Keratinocyte (primary cell): ENCODE measurements around the gene PIP5K1A. TPM values are rescaled to one million over a fixed set of nuclear protein-coding genes. Genes with fewer than 3 reads are reported as not detected.
A peak's percentile ranks its signal among the peaks of the same experiment; 100 is the strongest.

Experiments used
- DNase-seq: peaks from one replicate; pipeline ENCODE4 v3.0.0-alpha.2; 2011; ENCODE audit warnings: low read depth, missing footprints, low spot score
- FAIRE-seq: peaks from 2 replicates; lab custom pipeline; 2011; peaks lifted over from hg19 to GRCh38; lab: Jason Lieb, UNC
- H2AFZ ChIP-seq: 2 replicates; pipeline ENCODE4 v1.6.0; 2012; ENCODE audit warnings: low read length, control low read depth, inconsistent platforms; ENCODE audit not compliant: control insufficient read depth
- H3K27ac ChIP-seq: 2 replicates; pipeline ENCODE4 v1.5.1; 2011; ENCODE audit warnings: low read length; ENCODE audit not compliant: control insufficient read depth, insufficient read depth
- H3K27me3 ChIP-seq: 3 replicates; pipeline ENCODE4 v1.6.0; 2011; ENCODE audit warnings: low read length; ENCODE audit not compliant: control insufficient read depth, insufficient read depth; ENCODE audit errors: extremely low read depth
- H3K36me3 ChIP-seq, 2 experiments: 2 replicates in 1 of 2; 3 replicates in 1 of 2; pipeline ENCODE4 v1.5.1; 2011; ENCODE audit warnings: low read length in 2 of 2, mild to moderate bottlenecking in 1 of 2; ENCODE audit not compliant: control insufficient read depth in 2 of 2, insufficient read depth in 2 of 2; ENCODE audit errors: extremely low read depth in 1 of 2
- H3K4me1 ChIP-seq: 3 replicates; pipeline ENCODE4 v1.5.1; 2011; ENCODE audit warnings: low read length; ENCODE audit not compliant: control insufficient read depth, insufficient read depth; ENCODE audit errors: extremely low read depth
- H3K4me2 ChIP-seq: 3 replicates; pipeline ENCODE4 v1.6.0; 2011; ENCODE audit warnings: low read depth, low read length; ENCODE audit not compliant: control insufficient read depth, insufficient read depth; ENCODE audit errors: extremely low read depth
- H3K4me3 ChIP-seq, 3 experiments: fragments of 200-600 bp in 1 of 3; sonication (generic) in 1 of 3; 2 replicates in 2 of 3; 3 replicates in 1 of 3; pipeline ENCODE4 v1.5.1; 2011 to 2016; ENCODE audit warnings: low read length in 3 of 3, mild to moderate bottlenecking in 3 of 3, control low read depth in 2 of 3, inconsistent platforms in 1 of 3, low read depth in 1 of 3, mixed read lengths in 1 of 3, mixed run types in 1 of 3, moderate library complexity in 1 of 3; ENCODE audit not compliant: control insufficient read depth in 2 of 3, insufficient read depth in 2 of 3; ENCODE audit errors: extremely low read depth in 1 of 3
- H3K79me2 ChIP-seq: 2 replicates; pipeline ENCODE4 v1.6.0; 2012; ENCODE audit warnings: low read length; ENCODE audit not compliant: control insufficient read depth, insufficient read depth
- H3K9ac ChIP-seq: 3 replicates; pipeline ENCODE4 v1.6.0; 2011; ENCODE audit warnings: low read length; ENCODE audit not compliant: control insufficient read depth, insufficient read depth; ENCODE audit errors: extremely low read depth
- H3K9me1 ChIP-seq: 3 replicates; pipeline ENCODE4 v1.6.0; 2011; ENCODE audit warnings: low read length; ENCODE audit not compliant: control insufficient read depth, insufficient read depth; ENCODE audit errors: extremely low read depth
- H3K9me3 ChIP-seq: 2 replicates; pipeline ENCODE4 v1.5.1; 2012; ENCODE audit warnings: low read depth, low read length; ENCODE audit not compliant: control insufficient read depth
- H4K20me1 ChIP-seq: 3 replicates; pipeline ENCODE4 v1.6.0; 2011; ENCODE audit warnings: low read length; ENCODE audit not compliant: control insufficient read depth, insufficient read depth; ENCODE audit errors: extremely low read depth
- EZH2 ChIP-seq: IDR thresholded peaks from one replicate; pipeline ENCODE4 v1.6.1; 2012; ENCODE audit warnings: inconsistent platforms, mild to moderate bottlenecking, low read length, moderate library complexity
- dilution Hi-C: fragments of 300-500 bp; cut with MboI; formaldehyde crosslinking; loops from one replicate; pipeline ENCODE4 v1.7.0; 2020; ENCODE audit warnings: low sequenced_read_pairs; ENCODE audit not compliant: extremely low pct_ligation_motif_present
- polyA plus RNA-seq, 5 experiments: library from polyadenylated mRNA; depleted of rRNA in 3 of 5; stranded (reverse) in 3 of 5; stranded (forward) in 1 of 5; unstranded in 1 of 5; fragments of >200 nt; gene quantifications; 1 replicate in 1 of 5; 2 replicates in 3 of 5; 3 replicates in 1 of 5; pipeline versions ENCODE4 v1.2.1 to v1.2.3, GENCODE V29; 2011 to 2012; ENCODE audit warnings: missing spikeins in 2 of 5, low read depth in 1 of 5, low replicate concordance in 1 of 5
- TF ChIP-seq, protein P1 (sequence below), 3 experiments: IDR thresholded peaks in 1 of 3; conservative IDR thresholded peaks in 1 of 3; optimal IDR thresholded peaks in 1 of 3; 2 replicates in 2 of 3; 3 replicates in 1 of 3; pipeline versions ENCODE3 to v1.5.1; 2011; ENCODE audit warnings: low read length in 3 of 3, mild to moderate bottlenecking in 3 of 3, moderate library complexity in 2 of 3, control low read depth in 1 of 3, inconsistent platforms in 1 of 3; ENCODE audit not compliant: insufficient read depth in 2 of 3; ENCODE audit errors: extremely low read depth in 1 of 3

The PIP5K1A gene
- polyA plus RNA-seq, 1 donor (not counting 4 experiments of a cell fraction or from before 2014, with no cell fraction given) = 124 TPM

DNA sequence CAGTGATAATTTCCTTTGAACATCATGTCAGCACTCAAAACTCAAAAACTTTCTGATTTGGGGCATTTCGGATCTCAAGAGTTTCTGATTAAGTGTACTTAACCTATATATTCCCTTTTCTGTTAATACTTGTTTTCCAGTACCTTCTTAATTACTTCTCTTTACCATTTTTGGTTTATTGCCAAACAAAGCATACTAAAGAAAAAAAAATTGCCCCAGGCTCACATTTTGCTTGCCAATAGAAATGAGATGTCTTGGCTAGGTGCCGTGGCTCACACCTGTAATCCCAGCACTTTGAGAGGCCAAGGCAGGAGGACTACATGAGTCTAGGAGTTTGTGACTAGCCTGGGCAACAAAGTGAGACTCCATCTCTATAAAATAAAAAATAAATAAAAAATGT, 61.0 kb downstream of the PIP5K1A start:
- H3K79me2 ChIP-seq = peaks cover 62% of the 10 kb centered on the region
- no peak overlapping the region for H2AFZ ChIP-seq
- H3K4me3 ChIP-seq = no peak overlapping the region
- DNase-seq (no peak), FAIRE-seq (no peak)
- dilution Hi-C loops = no loop called here
- TF ChIP-seq, protein P1, sequence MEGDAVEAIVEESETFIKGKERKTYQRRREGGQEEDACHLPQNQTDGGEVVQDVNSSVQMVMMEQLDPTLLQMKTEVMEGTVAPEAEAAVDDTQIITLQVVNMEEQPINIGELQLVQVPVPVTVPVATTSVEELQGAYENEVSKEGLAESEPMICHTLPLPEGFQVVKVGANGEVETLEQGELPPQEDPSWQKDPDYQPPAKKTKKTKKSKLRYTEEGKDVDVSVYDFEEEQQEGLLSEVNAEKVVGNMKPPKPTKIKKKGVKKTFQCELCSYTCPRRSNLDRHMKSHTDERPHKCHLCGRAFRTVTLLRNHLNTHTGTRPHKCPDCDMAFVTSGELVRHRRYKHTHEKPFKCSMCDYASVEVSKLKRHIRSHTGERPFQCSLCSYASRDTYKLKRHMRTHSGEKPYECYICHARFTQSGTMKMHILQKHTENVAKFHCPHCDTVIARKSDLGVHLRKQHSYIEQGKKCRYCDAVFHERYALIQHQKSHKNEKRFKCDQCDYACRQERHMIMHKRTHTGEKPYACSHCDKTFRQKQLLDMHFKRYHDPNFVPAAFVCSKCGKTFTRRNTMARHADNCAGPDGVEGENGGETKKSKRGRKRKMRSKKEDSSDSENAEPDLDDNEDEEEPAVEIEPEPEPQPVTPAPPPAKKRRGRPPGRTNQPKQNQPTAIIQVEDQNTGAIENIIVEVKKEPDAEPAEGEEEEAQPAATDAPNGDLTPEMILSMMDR (optimal IDR thresholded peaks at IDR 0.05 in 1 of 3, IDR thresholded peaks at IDR 0.05 in 1 of 3, conservative IDR thresholded peaks at IDR 0.05 in 1 of 3; ENCODE audit: extremely low read depth in 1 of 3, insufficient read depth in 2 of 3, low read length in 3 of 3) = no peak
- TF ChIP-seq EZH2 = no peak
- no peak overlapping the region for H3K9ac ChIP-seq
- no peaks in the 10 kb centered on the region for H3K9me3 ChIP-seq
- H3K4me2 ChIP-seq = peak overlapping the region; percentile 45
- peaks cover 14% of the 10 kb centered on the region for H3K4me1 ChIP-seq
- peaks cover 7 to 12% of the 10 kb centered on the region in 2 experiments for H3K36me3 ChIP-seq
- peak overlapping the region; percentile 4 for H3K27ac ChIP-seq
- peaks cover 5% of the 10 kb centered on the region for H4K20me1 ChIP-seq
- peaks cover 4% of the 10 kb centered on the region for H3K9me1 ChIP-seq
- no peaks in the 10 kb centered on the region for H3K27me3 ChIP-seq

DNA sequence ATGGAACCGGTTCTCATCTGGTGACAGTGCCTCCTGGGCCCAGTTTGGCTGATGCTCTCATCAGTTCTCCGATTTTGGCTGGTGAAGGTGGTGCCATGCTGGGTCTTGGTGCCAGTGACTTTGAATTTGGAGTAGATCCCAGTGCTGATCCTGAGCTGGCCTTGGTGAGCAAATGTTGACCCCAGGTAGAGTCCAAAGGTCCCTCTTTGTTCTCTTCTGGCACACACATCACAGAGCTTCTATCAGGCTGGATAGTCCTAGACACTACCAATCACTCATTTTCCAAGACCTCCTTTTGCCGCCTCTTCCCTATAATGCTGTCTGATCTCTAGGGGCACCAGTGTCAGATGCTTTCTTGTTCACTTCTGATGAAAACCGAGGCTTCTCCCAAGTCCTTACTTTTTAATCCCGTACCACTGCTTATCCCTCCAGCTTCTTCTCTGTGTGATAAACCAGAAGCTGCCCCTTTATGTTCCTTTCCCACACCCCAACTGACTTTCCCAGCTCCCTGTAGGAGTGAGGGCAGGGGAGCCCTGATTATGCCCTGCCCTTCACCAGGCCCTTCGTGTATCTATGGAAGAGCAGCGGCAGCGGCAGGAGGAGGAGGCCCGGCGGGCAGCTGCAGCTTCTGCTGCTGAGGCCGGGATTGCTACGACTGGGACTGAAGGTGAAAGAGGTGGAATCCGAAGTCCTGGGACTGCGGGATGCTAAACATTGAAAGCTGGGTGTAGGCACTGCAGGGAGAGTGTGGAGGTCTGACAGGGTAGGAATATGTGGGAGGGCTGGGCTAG, 67.3 kb downstream of the PIP5K1A start:
- Histone ChIP-seq H3K27ac (no peak overlapping the region), H3K4me3 (no peak overlapping the region), H3K9ac (no peak overlapping the region), H3K79me2 (peaks cover 11% of the 10 kb centered on the region), H4K20me1 (no peaks in the 10 kb centered on the region), H2AFZ (no peak overlapping the region), H3K36me3 (peaks cover 29 to 51% of the 10 kb centered on the region in 2 experiments), H3K4me2 (no peak overlapping the region), H3K4me1 (peaks cover 8% of the 10 kb centered on the region), H3K27me3 (no peaks in the 10 kb centered on the region), H3K9me3 (no peaks in the 10 kb centered on the region), H3K9me1 (no peaks in the 10 kb centered on the region)
- FAIRE-seq (no peak), DNase-seq (no peak)
- dilution Hi-C loops = no loop called here
- TF ChIP-seq, protein P1 (optimal IDR thresholded peaks at IDR 0.05 in 1 of 3, IDR thresholded peaks at IDR 0.05 in 1 of 3, conservative IDR thresholded peaks at IDR 0.05 in 1 of 3; ENCODE audit: extremely low read depth in 1 of 3, insufficient read depth in 2 of 3, low read length in 3 of 3) = no peak
- no peak for TF ChIP-seq EZH2
